ENCODE data around the gene GOLGA1. TPM values are rescaled to one million over a fixed set of nuclear protein-coding genes. Genes with fewer than 3 reads are reported as not detected.

Gene GOLGA1
- total RNA-seq, 1 donor from 2014 or later: 10.2 TPM

DNA sequence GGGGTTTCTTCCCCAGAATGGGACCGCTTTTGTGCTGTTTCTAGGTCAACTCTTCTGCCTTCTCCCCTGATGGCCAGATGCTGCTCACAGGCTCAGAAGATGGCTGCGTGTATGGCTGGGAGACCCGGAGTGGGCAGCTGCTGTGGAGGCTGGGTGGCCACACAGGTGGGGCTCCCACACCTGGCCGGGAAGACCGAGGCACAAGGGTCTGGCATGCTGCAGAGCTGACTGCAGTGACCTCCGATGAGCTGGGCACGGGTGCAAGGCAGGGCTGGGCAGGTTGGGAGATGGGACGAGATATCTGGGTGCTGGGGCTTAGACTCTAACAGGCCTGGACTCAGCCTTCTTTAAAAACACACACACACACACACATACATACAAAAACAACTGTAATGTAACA is 86.7 kb downstream of the GOLGA1 start:
- Histone ChIP-seq H2AFZ (ENCODE audit: low read depth, low read length) (no peak overlapping the region), H3K9me3 (ENCODE audit: insufficient read depth, low read depth, low read length) (no peaks in the 10 kb centered on the region), H3K4me2 (ENCODE audit: low read length) (no peak overlapping the region), H3K27ac (ENCODE audit: low read depth, low read length) (no peak overlapping the region), H3K79me2 (ENCODE audit: insufficient read depth, low read length) (peaks cover 12% of the 10 kb centered on the region), H3K27me3 (ENCODE audit: insufficient read depth, low read length) (no peaks in the 10 kb centered on the region), H3K36me3 (ENCODE audit: insufficient read depth, low read length) (peaks cover 19% of the 10 kb centered on the region), H3K4me1 (ENCODE audit: insufficient read depth, low read length) (peaks cover 17% of the 10 kb centered on the region), H4K20me1 (ENCODE audit: insufficient read depth, low read length) (peaks cover 36% of the 10 kb centered on the region), H3K9ac (ENCODE audit: low read length) (no peak overlapping the region), H3K4me3 (ENCODE audit: insufficient read depth, low read depth, low read length) (no peak overlapping the region)
- no peaks in the 10 kb centered on the region for H3K9me3 Mint-ChIP-seq (ENCODE audit: unreplicated experiment)
- DNase-seq (ENCODE audit: low read depth) (no peak), FAIRE-seq (no peak)
- peaks cover 9% of the 10 kb centered on the region for H3K36me3 Mint-ChIP-seq (ENCODE audit: low read depth, unreplicated experiment)
- TF ChIP-seq EZH2 (IDR thresholded peaks at IDR 0.05; ENCODE audit: insufficient read depth, low read length): no peak
- H3K4me3 Mint-ChIP-seq (ENCODE audit: unreplicated experiment): peak overlapping the region; percentile 20
- peaks cover 24% of the 10 kb centered on the region for H3K4me1 Mint-ChIP-seq (ENCODE audit: low read depth, unreplicated experiment)
- no peaks in the 10 kb centered on the region for H3K27me3 Mint-ChIP-seq (ENCODE audit: low read depth, unreplicated experiment)
- H3K27ac Mint-ChIP-seq (ENCODE audit: unreplicated experiment): no peak overlapping the region

DNA sequence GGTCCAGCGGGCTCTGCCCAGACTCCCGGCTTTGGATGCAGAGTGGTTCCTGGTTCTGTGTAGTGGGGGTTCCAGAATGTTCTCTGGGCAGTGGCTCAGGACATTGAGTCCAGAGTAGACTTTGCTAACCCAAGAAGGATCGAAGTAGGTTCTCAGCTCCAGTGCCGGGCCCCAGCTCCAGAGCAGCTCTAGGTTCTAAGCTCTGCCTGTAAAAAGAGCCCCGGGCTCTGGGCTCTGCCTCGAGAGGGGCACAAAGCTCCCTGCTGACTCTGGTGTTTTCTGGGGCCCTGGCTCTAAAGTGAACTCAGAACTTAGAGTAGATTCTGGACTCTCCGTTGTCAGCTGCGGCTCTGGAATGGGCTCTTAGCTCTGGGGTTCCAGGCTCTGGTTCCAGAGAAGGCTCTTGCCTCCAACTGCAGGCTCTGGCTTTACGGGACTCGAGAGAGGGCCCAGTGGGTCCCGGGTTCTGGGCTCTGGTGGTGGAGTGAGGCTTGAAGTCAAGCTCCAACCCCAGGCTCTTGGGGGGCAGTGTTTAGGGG is 87.2 kb downstream of the GOLGA1 start:
- no peaks in the 10 kb centered on the region for H3K9me3 Mint-ChIP-seq (ENCODE audit: unreplicated experiment)
- Histone ChIP-seq H3K27ac (ENCODE audit: low read depth, low read length) (no peak overlapping the region), H3K79me2 (ENCODE audit: insufficient read depth, low read length) (peaks cover 8% of the 10 kb centered on the region), H4K20me1 (ENCODE audit: insufficient read depth, low read length) (peaks cover 31% of the 10 kb centered on the region), H3K4me2 (ENCODE audit: low read length) (peak overlapping the region; percentile 85), H3K9ac (ENCODE audit: low read length) (peak overlapping the region; percentile 66), H3K4me3 (ENCODE audit: insufficient read depth, low read depth, low read length) (peak overlapping the region; percentile 49), H3K4me1 (ENCODE audit: insufficient read depth, low read length) (peaks cover 13% of the 10 kb centered on the region), H3K27me3 (ENCODE audit: insufficient read depth, low read length) (no peaks in the 10 kb centered on the region), H3K36me3 (ENCODE audit: insufficient read depth, low read length) (peaks cover 15% of the 10 kb centered on the region), H2AFZ (ENCODE audit: low read depth, low read length) (peak overlapping the region; percentile 63), H3K9me3 (ENCODE audit: insufficient read depth, low read depth, low read length) (no peaks in the 10 kb centered on the region)
- H3K27ac Mint-ChIP-seq (ENCODE audit: unreplicated experiment): peak overlapping the region; percentile 62
- H3K27me3 Mint-ChIP-seq (ENCODE audit: low read depth, unreplicated experiment): no peaks in the 10 kb centered on the region
- peaks cover 7% of the 10 kb centered on the region for H3K36me3 Mint-ChIP-seq (ENCODE audit: low read depth, unreplicated experiment)
- H3K4me3 Mint-ChIP-seq (ENCODE audit: unreplicated experiment): peak overlapping the region; percentile 45
- no peak for DNase-seq (ENCODE audit: low read depth)
- peaks cover 24% of the 10 kb centered on the region for H3K4me1 Mint-ChIP-seq (ENCODE audit: low read depth, unreplicated experiment)
- FAIRE-seq: no peak
- TF ChIP-seq, protein P1, sequence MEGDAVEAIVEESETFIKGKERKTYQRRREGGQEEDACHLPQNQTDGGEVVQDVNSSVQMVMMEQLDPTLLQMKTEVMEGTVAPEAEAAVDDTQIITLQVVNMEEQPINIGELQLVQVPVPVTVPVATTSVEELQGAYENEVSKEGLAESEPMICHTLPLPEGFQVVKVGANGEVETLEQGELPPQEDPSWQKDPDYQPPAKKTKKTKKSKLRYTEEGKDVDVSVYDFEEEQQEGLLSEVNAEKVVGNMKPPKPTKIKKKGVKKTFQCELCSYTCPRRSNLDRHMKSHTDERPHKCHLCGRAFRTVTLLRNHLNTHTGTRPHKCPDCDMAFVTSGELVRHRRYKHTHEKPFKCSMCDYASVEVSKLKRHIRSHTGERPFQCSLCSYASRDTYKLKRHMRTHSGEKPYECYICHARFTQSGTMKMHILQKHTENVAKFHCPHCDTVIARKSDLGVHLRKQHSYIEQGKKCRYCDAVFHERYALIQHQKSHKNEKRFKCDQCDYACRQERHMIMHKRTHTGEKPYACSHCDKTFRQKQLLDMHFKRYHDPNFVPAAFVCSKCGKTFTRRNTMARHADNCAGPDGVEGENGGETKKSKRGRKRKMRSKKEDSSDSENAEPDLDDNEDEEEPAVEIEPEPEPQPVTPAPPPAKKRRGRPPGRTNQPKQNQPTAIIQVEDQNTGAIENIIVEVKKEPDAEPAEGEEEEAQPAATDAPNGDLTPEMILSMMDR (IDR thresholded peaks at IDR 0.05; ENCODE audit: insufficient read depth, low read depth, low read length): no peak
- no peak for TF ChIP-seq EZH2 (IDR thresholded peaks at IDR 0.05; ENCODE audit: insufficient read depth, low read length)

DNA sequence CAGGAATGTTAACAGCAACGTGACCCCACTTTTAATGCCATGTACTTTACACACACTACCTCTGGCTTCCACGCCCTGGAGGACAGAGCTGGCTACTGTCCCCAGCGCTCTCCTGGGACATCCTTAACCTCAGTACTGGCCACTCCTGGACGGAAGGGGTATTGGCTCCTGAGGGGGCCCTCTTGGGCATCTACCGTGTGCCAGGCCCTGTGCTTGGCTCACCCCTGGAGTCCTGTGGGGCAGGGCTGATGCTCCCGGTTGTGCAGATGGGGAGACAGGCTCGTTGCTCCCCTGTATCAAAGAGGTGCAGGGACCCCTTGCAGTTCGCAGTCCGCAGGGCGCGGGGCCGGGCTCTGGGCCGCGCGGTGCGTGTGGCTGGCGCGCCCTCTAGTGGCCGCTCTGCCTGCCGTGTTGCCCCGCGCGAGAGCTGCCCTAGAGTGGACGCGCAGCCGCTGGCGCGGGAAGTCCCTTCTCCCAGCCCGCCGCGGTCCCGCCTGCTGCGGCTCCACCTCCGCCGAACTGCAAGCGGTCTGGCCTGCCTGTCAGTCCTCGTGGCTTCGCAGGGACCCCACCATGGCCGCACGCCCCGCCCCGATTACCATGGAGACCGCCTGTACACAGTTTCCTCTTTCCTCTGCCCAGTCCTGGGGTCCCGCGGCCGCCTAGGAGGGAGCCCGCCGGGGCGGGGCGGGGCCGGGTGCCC is 87.9 kb downstream of the GOLGA1 start, which contains the start of gene WDR38:
Gene WDR38 (plus strand): TSS at position 632 of the 703 bp plus-strand sequence. CDS start 72 bp downstream, outside the sequence.
- H3K27ac ChIP-seq (ENCODE audit: low read depth, low read length): no peak within 1 kb of the TSS
- peak within 1 kb of the TSS; percentile 63 for H2AFZ ChIP-seq (ENCODE audit: low read depth, low read length)
- Mint-ChIP-seq H3K36me3 (ENCODE audit: low read depth, unreplicated experiment) (peaks cover 6% of the 10 kb centered on the region), H3K4me3 (ENCODE audit: unreplicated experiment) (peak within 1 kb of the TSS; percentile 74), H3K9me3 (ENCODE audit: unreplicated experiment) (no peaks in the 10 kb centered on the region), H3K4me1 (ENCODE audit: low read depth, unreplicated experiment) (peaks cover 19% of the 10 kb centered on the region), H3K27ac (ENCODE audit: unreplicated experiment) (peak within 1 kb of the TSS; percentile 92), H3K27me3 (ENCODE audit: low read depth, unreplicated experiment) (no peaks in the 10 kb centered on the region)
- DNase-seq (ENCODE audit: low read depth) (no peak), FAIRE-seq (no peak)
- peak within 1 kb of the TSS; percentile 85 for H3K4me2 ChIP-seq (ENCODE audit: low read length)
- peaks cover under 1% of the 10 kb centered on the region for H3K79me2 ChIP-seq (ENCODE audit: insufficient read depth, low read length)
- peaks cover 8% of the 10 kb centered on the region for H3K36me3 ChIP-seq (ENCODE audit: insufficient read depth, low read length)
- no peak for TF ChIP-seq EZH2 (IDR thresholded peaks at IDR 0.05; ENCODE audit: insufficient read depth, low read length)
- TF ChIP-seq, protein P1 (IDR thresholded peaks at IDR 0.05; ENCODE audit: insufficient read depth, low read depth, low read length): peak; percentile 47
- H3K9ac ChIP-seq (ENCODE audit: low read length): peak within 1 kb of the TSS; percentile 66
- H3K4me1 ChIP-seq (ENCODE audit: insufficient read depth, low read length): peaks cover 13% of the 10 kb centered on the region
- H3K9me3 ChIP-seq (ENCODE audit: insufficient read depth, low read depth, low read length): no peaks in the 10 kb centered on the region
- H3K27me3 ChIP-seq (ENCODE audit: insufficient read depth, low read length): no peaks in the 10 kb centered on the region
- H4K20me1 ChIP-seq (ENCODE audit: insufficient read depth, low read length): peaks cover 24% of the 10 kb centered on the region
- peak within 1 kb of the TSS; percentile 49 for H3K4me3 ChIP-seq (ENCODE audit: insufficient read depth, low read depth, low read length)
